Measurements from ENCODE around the gene CCDC12. TPM values are rescaled to one million over a fixed set of nuclear protein-coding genes. Genes with fewer than 3 reads are reported as not detected.
A peak's percentile ranks its signal among the peaks of the same experiment; 100 is the strongest.

CCDC12 gene
- total and polyA plus RNA-seq, 9 of the 15 experiments (the other 6 are each of a cell fraction or from before 2014, with no cell fraction given): 8.9 to 201 (median 86.9) TPM

- TF ChIP-seq ZBTB7A (IDR thresholded peaks at IDR 0.05; ENCODE audit: borderline replicate concordance, control insufficient read depth, low read depth, low read length) (0 out of 2 replicates have a peak, but pooled peaks have one; percentile 40), PTTG1 (tag; IDR thresholded peaks at IDR 0.05; ENCODE audit: low read depth) (no peak), MAZ (CRISPR knock-in tag; conservative IDR thresholded peaks at IDR 0.05 in 1 of 2, IDR thresholded peaks at IDR 0.05 in 1 of 2) (peak in 1 of 2 experiments; percentile 56; a peak in 1 of 4 replicates)
Observed at GRCh38 chr3:46932455-46933225, 43.9 kb downstream of the CCDC12 start (continued).

- H3K9ac ChIP-seq (ENCODE audit: insufficient read depth in 1 of 2, low read depth in 2 of 2, low read length in 2 of 2): no peak overlapping the region; a peak in 1 of 4 replicates
Observed at GRCh38 chr3:46931631-46932331, 44.8 kb downstream of the CCDC12 start.

More at GRCh38 chr3:46931631-46932331, 44.8 kb downstream of the CCDC12 start:
- peaks cover 76% of the 10 kb centered on the region for H3K36me3 ChIP-seq (ENCODE audit: control insufficient read depth, insufficient read depth, low read length)
- in situ Hi-C loops (cut with MboI): no loop called here
- no peak overlapping the region for H3K4me3 ChIP-seq
- FAIRE-seq (no peak), DNase-seq (ENCODE audit: extremely low read depth in 1 of 4, low spot score in 3 of 4) (no peak), ATAC-seq (peak; percentile 31)
- ChIA-PET CTCF (ENCODE audit: low intra/inter-chr PET ratio) (no interaction called here), POLR2A (interaction anchor here (0.6 to 3.0 kb wide), 4 partner anchors 12 to 56 kb away, joined by 3 to 10 read pairs (median 4); partner anchors contain the start of gene NBEAL2)
- intact Hi-C loops (cut with micrococcal nuclease): loop anchor here (2.0 to 5.0 kb wide), 2 partner anchors 46 to 67 kb away; partner anchors contain the start of genes CCDC12 and NBEAL2
- peaks cover 33% of the 10 kb centered on the region for H4K20me1 ChIP-seq (replicated peaks; ENCODE audit: control insufficient read depth, insufficient read depth, low read length)
- H3K27me3 ChIP-seq (ENCODE audit: control insufficient read depth in 2 of 2, insufficient read depth in 2 of 2, low read length in 2 of 2): no peaks in the 10 kb centered on the region
- H3K27ac ChIP-seq (ENCODE audit: extremely low read depth, low read depth, low read length): no peak overlapping the region
- H3K4me1 ChIP-seq (replicated peaks in 1 of 2; ENCODE audit: control insufficient read depth in 2 of 2, insufficient read depth in 2 of 2, low read length in 2 of 2): peaks cover 36 to 40% of the 10 kb centered on the region in 2 experiments
- no TSS peak for BruUV-seq (replicated peaks)
- TF ChIP-seq XRCC4 (IDR thresholded peaks at IDR 0.05; ENCODE audit: extremely low read depth, insufficient read depth, insufficient read length) (no peak), NFIC (IDR thresholded peaks at IDR 0.05) (0 out of 2 replicates have a peak, but pooled peaks have one; percentile 12), ZNF316 (IDR thresholded peaks at IDR 0.05) (no peak), ZFP30 (CRISPR knock-in tag; IDR thresholded peaks at IDR 0.05; ENCODE audit: borderline replicate concordance) (no peak)
- peaks cover 10% of the 10 kb centered on the region for H3K9me1 ChIP-seq (ENCODE audit: control insufficient read depth, insufficient read depth, low read length)
- H3K9me3 ChIP-seq (replicated peaks; ENCODE audit: control insufficient read depth, insufficient read depth, low read depth, low read length): no peaks in the 10 kb centered on the region
- H3K79me2 ChIP-seq (ENCODE audit: control insufficient read depth, insufficient read depth, low read length): peaks cover 93% of the 10 kb centered on the region
- WGBS (ENCODE audit: insufficient coverage, low coverage, missing lambda C conversion rate): 79% methylated on average over 6 of the region's 6 CpGs
- no peak overlapping the region for H3K4me2 ChIP-seq (ENCODE audit: insufficient read depth, low read length)
- no peak overlapping the region for H2AFZ ChIP-seq (ENCODE audit: low read depth, low read length)
